Upper lobe of left lung (tissue), 6 donors: ENCODE data around the gene DIAPH2. TPM values are rescaled to one million over a fixed set of nuclear protein-coding genes. Genes with fewer than 3 reads are reported as not detected.

Experiments
- ATAC-seq, 2 donors: fragments of 200-7000 bp; cut with Tn5 transposase; one replicate each; pipeline ENCODE4 v1.9.1; 2022; ENCODE audit warnings: mild to moderate bottlenecking in 2 of 2, moderate library complexity in 2 of 2; ENCODE audit not compliant: low FRiP score in 2 of 2
- DNase-seq, 2 donors: peaks; one replicate each; pipeline ENCODE4 v3.0.0-alpha.2; 2019 to 2020
- H3K27ac ChIP-seq, 4 donors: fragments of 200-600 bp; sonication (generic); one replicate each; pipeline ENCODE4 v1.5.1; 2016 to 2019
- H3K27me3 ChIP-seq, 4 donors: fragments of 200-600 bp; sonication (generic); one replicate each; pipeline ENCODE4 v1.5.1; 2017 to 2019
- H3K36me3 ChIP-seq, 4 donors: fragments of 200-600 bp; sonication (generic); one replicate each; pipeline ENCODE4 v1.5.1; 2016 to 2019
- H3K4me1 ChIP-seq, 4 donors: fragments of 200-600 bp; sonication (generic); one replicate each; pipeline ENCODE4 v1.5.1; 2018 to 2019
- H3K4me3 ChIP-seq, 4 donors: fragments of 200-600 bp; sonication (generic); one replicate each; pipeline ENCODE4 v1.5.1; 2017 to 2019; ENCODE audit warnings: mild to moderate bottlenecking in 2 of 4, moderate library complexity in 1 of 4
- H3K9me3 ChIP-seq, 4 donors: fragments of 200-600 bp; sonication (generic); one replicate each; pipeline ENCODE4 v1.5.1; 2018 to 2019
- EP300 ChIP-seq, 4 donors: sonication (generic); formaldehyde crosslinking; IDR thresholded peaks; one replicate each; pipeline ENCODE4 v1.5.1; 2017; ENCODE audit warnings: antibody characterized with exemption in 4 of 4, control low read depth in 2 of 4
- POLR2A ChIP-seq, 4 donors: fragments of 450-650 bp; IDR thresholded peaks; one replicate each; pipeline ENCODE4 v1.5.1; 2016 to 2017; ENCODE audit warnings: antibody characterized with exemption in 4 of 4, mild to moderate bottlenecking in 2 of 4
- POLR2AphosphoS5 ChIP-seq, 2 donors: sonication (generic); formaldehyde crosslinking; IDR thresholded peaks; one replicate each; pipeline ENCODE4 v1.5.1; 2017; ENCODE audit warnings: antibody characterized with exemption in 2 of 2
- WGBS, 2 donors: methylation state at CpG; one replicate each; pipeline ENCODE4 v1.1.5; 2017 to 2018; 5-methylcytosine and 5-hydroxymethylcytosine counted together
- total RNA-seq, 6 donors: library from RNA; depleted of rRNA in 4 of 6; stranded (reverse); fragments of >200 nt in 4 of 6; gene quantifications; one replicate each; pipeline versions ENCODE4 v1.1.0 to v1.2.1, GENCODE V29; 2016 to 2021
- TF ChIP-seq, protein P1 (sequence below), 6 experiments: fragments of 450-650 bp in 4 of 6; fragments of 200-600 bp in 2 of 6; sonication (generic) in 2 of 6; IDR thresholded peaks; one replicate each; pipeline ENCODE4 v1.5.1; 2016 to 2019; ENCODE audit warnings: antibody characterized with exemption in 6 of 6
- donor health status: DM: no; HTN: no; CAD: no; lungs with moderate emphysema.
- donor health status: DM: no; HTN: yes; CAD: no; lungs with severe emphysema.

DIAPH2 gene
- 100 to 1,000 TPM in 1 of 6 donors, 10 to 100 TPM in 5; 22.5 to 107 (median 44.1) TPM for total RNA-seq

DNA sequence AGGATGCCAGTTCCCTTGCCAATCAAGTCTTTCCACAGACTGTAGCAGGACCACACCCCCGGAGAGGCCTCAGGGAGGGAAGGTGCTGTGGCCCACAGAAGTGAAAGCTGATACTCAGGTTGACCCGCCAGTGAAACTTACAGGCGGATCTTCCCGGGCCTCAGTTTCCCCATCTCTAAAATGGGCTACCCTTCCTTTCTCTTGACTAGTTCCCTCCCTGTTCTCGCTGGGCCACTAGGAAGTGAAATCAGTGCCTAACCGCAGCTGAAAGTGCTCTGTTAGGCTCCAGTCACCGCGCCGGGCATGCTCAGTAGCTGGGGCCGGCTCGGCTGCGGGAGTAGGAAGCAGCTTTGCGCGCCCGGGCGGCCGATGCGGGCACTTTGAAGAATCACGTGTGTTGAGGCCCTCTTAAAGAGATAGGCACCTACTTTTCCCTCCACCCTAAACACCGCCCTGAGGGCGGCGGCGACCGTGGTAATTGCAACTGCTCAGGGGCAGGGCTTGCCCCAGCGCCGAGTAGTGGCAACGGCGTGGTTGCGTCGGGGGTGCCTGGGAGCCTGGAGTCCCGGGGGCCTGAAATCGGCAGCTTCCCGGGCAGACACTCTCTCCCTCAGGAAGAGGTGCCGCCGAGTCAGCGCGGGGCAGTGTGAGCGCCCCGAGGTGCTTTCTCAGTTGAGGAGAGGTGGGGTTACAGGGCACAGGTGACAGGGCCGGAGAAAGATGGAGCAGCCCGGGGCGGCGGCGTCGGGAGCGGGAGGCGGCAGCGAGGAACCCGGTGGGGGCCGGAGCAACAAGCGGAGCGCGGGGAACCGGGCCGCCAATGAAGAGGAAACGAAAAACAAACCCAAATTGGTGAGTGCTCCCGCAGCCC lies at the start of gene DIAPH2:
Gene DIAPH2 (plus strand): TSS at position 504 of the 871 bp plus-strand sequence.
- no peaks in the 10 kb centered on the region for H3K36me3 ChIP-seq
- no peaks in the 10 kb centered on the region for H3K9me3 ChIP-seq
- peaks cover 0 to 9% (median 0%) of the 10 kb centered on the region in 4 donors for H3K4me1 ChIP-seq
- WGBS, 2 donors = 1 to 18% methylated on average over 17 to 56 of the region's 57 CpGs
- ATAC-seq (peak; percentile 93 to 94), DNase-seq (peak; percentile 83 to 94)
- no peak for TF ChIP-seq EP300 (IDR thresholded peaks at IDR 0.05)
- TF ChIP-seq, protein P1, sequence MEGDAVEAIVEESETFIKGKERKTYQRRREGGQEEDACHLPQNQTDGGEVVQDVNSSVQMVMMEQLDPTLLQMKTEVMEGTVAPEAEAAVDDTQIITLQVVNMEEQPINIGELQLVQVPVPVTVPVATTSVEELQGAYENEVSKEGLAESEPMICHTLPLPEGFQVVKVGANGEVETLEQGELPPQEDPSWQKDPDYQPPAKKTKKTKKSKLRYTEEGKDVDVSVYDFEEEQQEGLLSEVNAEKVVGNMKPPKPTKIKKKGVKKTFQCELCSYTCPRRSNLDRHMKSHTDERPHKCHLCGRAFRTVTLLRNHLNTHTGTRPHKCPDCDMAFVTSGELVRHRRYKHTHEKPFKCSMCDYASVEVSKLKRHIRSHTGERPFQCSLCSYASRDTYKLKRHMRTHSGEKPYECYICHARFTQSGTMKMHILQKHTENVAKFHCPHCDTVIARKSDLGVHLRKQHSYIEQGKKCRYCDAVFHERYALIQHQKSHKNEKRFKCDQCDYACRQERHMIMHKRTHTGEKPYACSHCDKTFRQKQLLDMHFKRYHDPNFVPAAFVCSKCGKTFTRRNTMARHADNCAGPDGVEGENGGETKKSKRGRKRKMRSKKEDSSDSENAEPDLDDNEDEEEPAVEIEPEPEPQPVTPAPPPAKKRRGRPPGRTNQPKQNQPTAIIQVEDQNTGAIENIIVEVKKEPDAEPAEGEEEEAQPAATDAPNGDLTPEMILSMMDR (IDR thresholded peaks at IDR 0.05) = peak in 4 of 6 experiments; percentile 39 to 51 (median 42)
- peak in 2 of 4 donors; percentile 51 to 62 for TF ChIP-seq POLR2A (IDR thresholded peaks at IDR 0.05)
- peak in 1 of 2 donors; percentile 61 for TF ChIP-seq POLR2AphosphoS5 (IDR thresholded peaks at IDR 0.05)
- H3K4me3 ChIP-seq = peak within 1 kb of the TSS; percentile 56 to 76 (median 66)
- peak within 1 kb of the TSS; percentile 82 to 88 (median 87) for H3K27ac ChIP-seq
- H3K27me3 ChIP-seq = peaks cover 0 to 6% (median 0%) of the 10 kb centered on the region in 4 donors

DNA sequence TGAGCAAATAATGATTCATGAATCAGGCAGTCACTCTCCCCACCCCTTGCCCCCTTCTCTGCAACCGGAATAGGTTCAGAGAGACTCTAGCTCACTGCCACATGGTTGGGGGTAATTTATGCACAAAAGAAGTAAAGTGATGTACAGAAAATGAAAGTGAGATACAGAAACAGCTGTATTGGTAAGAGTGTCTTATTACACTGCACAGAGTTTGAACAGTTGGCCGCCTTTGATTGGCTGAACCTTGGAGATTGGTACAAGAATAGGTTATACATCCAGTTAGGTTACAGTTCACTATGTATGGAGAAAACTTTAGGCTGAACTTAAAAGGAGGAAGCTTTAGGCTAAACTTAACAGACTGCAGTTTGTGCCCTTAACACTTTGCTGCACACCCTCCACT lies 34.6 kb upstream of the DIAPH2 start:
- Histone ChIP-seq H3K27me3 (no peaks in the 10 kb centered on the region), H3K36me3 (no peaks in the 10 kb centered on the region), H3K27ac (no peak overlapping the region), H3K4me1 (no peaks in the 10 kb centered on the region), H3K9me3 (no peaks in the 10 kb centered on the region), H3K4me3 (no peak overlapping the region)
- 77 to 93% methylated on average over 2 of the region's 2 CpGs for WGBS, 2 donors
- DNase-seq (no peak), ATAC-seq (no peak)
- TF ChIP-seq, protein P1 (IDR thresholded peaks at IDR 0.05) = no peak
- no peak for TF ChIP-seq POLR2AphosphoS5 (IDR thresholded peaks at IDR 0.05)
- TF ChIP-seq POLR2A (IDR thresholded peaks at IDR 0.05) = no peak
- no peak for TF ChIP-seq EP300 (IDR thresholded peaks at IDR 0.05)

DNA sequence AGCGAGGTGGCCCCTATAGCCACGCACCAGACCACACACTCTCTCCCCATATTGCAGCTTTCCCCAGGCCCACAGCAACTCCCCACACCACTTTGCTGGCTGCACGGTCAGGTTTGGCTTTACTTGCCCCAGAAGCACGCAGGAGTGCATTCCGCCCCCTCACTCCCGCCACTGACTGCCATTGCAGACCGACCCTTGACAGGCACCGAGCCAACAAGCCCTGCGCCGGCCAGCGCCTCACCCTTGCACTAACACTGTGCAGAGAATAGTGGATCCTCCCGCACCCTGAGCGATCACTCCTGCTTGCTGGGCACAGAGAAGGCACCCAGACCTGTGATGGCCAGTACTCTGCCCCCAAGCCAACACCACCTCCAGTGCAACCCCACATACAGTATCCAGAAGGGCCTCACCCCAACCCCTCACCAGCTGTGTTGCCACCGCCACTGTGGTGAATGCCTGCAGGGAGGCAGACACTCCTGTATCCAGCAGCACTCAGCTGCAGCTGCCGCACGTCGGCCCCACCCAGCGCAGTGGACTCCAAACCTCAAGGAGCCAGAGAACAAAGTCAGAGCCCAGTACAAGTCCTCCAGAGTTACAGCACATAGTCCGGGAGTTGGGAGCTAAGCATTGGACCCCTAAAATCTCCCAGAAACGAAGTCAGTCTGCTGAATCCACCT lies 28.6 kb upstream of the DIAPH2 start:
- Histone ChIP-seq H3K36me3 (no peaks in the 10 kb centered on the region), H3K4me3 (no peak overlapping the region), H3K27ac (no peak overlapping the region), H3K4me1 (no peaks in the 10 kb centered on the region), H3K27me3 (no peaks in the 10 kb centered on the region), H3K9me3 (peaks cover 0 to 4% (median 0%) of the 10 kb centered on the region in 4 donors)
- no peak for TF ChIP-seq EP300 (IDR thresholded peaks at IDR 0.05)
- TF ChIP-seq POLR2AphosphoS5 (IDR thresholded peaks at IDR 0.05) = no peak
- TF ChIP-seq, protein P1 (IDR thresholded peaks at IDR 0.05) = no peak
- no peak for TF ChIP-seq POLR2A (IDR thresholded peaks at IDR 0.05)
- DNase-seq = peak in 1 of 2 donors; percentile 34
- no peak for ATAC-seq
- 67 to 84% methylated on average over 4 to 20 of the region's 20 CpGs for WGBS, 2 donors

DNA sequence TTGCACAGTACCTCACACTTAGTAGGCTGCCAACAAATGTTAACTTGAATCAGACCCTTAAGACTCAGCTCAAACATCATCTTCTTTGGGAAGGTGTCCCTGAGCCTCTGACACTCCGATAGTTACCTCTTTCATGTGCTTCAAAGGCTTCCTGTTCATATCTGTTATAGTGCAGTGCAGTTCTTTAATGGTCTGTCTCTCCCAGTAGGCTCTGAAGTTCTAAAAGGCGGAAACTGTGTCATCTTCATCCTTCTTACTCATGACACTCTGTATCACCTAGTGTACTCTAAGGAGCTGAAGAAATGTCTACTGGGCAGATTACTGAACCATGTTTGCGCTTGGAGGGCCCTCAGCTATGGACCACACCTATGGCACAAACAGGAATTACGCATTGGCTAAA lies 2.1 kb upstream of the DIAPH2 start:
- 89 to 96% methylated on average over 4 of the region's 4 CpGs for WGBS, 2 donors
- H3K9me3 ChIP-seq = no peaks in the 10 kb centered on the region

More for the DNA sequence above, 2.1 kb upstream of the DIAPH2 start:
- no peak for TF ChIP-seq EP300 (IDR thresholded peaks at IDR 0.05)
- no peak for TF ChIP-seq POLR2A (IDR thresholded peaks at IDR 0.05)
- TF ChIP-seq, protein P1 (IDR thresholded peaks at IDR 0.05) = no peak
- no peak for TF ChIP-seq POLR2AphosphoS5 (IDR thresholded peaks at IDR 0.05)
- H3K4me1 ChIP-seq = peaks cover 0 to 9% (median 0%) of the 10 kb centered on the region in 4 donors
- no peak for ATAC-seq
- peaks cover 0 to 6% (median 0%) of the 10 kb centered on the region in 4 donors for H3K27me3 ChIP-seq
- H3K36me3 ChIP-seq = no peaks in the 10 kb centered on the region
- no peak overlapping the region for H3K4me3 ChIP-seq
- DNase-seq = no peak
- no peak overlapping the region for H3K27ac ChIP-seq
